Ishikawa (cell line): ENCODE results near the gene WDR70.

ENCODE experiments used
- CEBPB ChIP-seq: IDR thresholded peaks from 2 replicates; pipeline ENCODE4 v1.6.1; 2012
- CREB1 ChIP-seq: IDR thresholded peaks from 2 replicates; pipeline ENCODE4 v1.6.1; 2012; ENCODE audit warnings: low read depth
- EGR1 ChIP-seq: IDR thresholded peaks from 2 replicates; pipeline ENCODE4 v1.6.1; 2012
- EP300 ChIP-seq: IDR thresholded peaks from 2 replicates; pipeline ENCODE4 v1.6.1; 2012; ENCODE audit warnings: borderline replicate concordance
- FOXM1 ChIP-seq: IDR thresholded peaks from 2 replicates; pipeline ENCODE4 v1.6.1; 2012; ENCODE audit warnings: low read depth, borderline replicate concordance
- NFIC ChIP-seq: IDR thresholded peaks from 2 replicates; pipeline ENCODE4 v1.6.1; 2012
- RAD21 ChIP-seq: IDR thresholded peaks from 2 replicates; pipeline ENCODE4 v1.6.1; 2012; ENCODE audit warnings: low read depth
- TAF1 ChIP-seq: IDR thresholded peaks from 2 replicates; pipeline ENCODE4 v1.6.1; 2012; ENCODE audit warnings: low read depth, mild to moderate bottlenecking
- TCF12 ChIP-seq: IDR thresholded peaks from 2 replicates; pipeline ENCODE4 v1.6.1; 2012; ENCODE audit warnings: low read depth
- TEAD4 ChIP-seq: IDR thresholded peaks from 2 replicates; pipeline ENCODE4 v1.6.1; 2012
- YY1 ChIP-seq: IDR thresholded peaks from 2 replicates; pipeline ENCODE4 v1.6.1; 2012; ENCODE audit warnings: low read depth
- ZBTB7A ChIP-seq: IDR thresholded peaks from 2 replicates; pipeline ENCODE4 v1.6.1; 2012; ENCODE audit warnings: low read depth
- TF ChIP-seq, protein P1 (sequence below): IDR thresholded peaks from 2 replicates; pipeline ENCODE4 v1.6.1; 2012
- TF ChIP-seq, protein P2 (sequence below): IDR thresholded peaks from 2 replicates; pipeline ENCODE4 v1.6.1; 2012; ENCODE audit warnings: low read depth, mild to moderate bottlenecking
- TF ChIP-seq, protein P3 (sequence below): IDR thresholded peaks from 2 replicates; pipeline ENCODE4 v1.6.1; 2012

The WDR70 gene

DNA sequence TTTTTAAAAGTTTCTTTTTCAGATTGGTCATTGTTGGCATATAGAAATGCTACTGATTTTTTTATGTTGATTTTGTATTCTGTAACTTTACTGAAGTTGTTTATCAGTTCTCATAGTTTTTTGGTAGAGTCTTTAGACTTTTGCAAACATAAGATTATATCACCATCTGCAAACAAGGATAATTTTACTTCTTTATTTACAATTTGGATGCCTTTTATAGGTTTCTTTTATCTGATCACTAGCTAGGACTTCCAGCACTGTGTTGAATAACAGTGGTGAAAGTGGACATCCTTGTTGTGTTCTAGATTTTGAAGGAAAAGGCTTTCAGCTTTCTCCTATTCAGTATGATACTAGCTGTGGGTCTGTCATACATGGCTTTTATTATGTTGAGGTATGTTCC is 170.3 kb downstream of the WDR70 start:
- TF ChIP-seq RAD21 (no peak), CREB1 (no peak), YY1 (no peak), TEAD4 (no peak), EGR1 (no peak), EP300 (no peak), FOXM1 (no peak), ZBTB7A (no peak)
- TF ChIP-seq, protein P1, sequence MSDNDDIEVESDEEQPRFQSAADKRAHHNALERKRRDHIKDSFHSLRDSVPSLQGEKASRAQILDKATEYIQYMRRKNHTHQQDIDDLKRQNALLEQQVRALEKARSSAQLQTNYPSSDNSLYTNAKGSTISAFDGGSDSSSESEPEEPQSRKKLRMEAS: no peak
- TF ChIP-seq, protein P2, sequence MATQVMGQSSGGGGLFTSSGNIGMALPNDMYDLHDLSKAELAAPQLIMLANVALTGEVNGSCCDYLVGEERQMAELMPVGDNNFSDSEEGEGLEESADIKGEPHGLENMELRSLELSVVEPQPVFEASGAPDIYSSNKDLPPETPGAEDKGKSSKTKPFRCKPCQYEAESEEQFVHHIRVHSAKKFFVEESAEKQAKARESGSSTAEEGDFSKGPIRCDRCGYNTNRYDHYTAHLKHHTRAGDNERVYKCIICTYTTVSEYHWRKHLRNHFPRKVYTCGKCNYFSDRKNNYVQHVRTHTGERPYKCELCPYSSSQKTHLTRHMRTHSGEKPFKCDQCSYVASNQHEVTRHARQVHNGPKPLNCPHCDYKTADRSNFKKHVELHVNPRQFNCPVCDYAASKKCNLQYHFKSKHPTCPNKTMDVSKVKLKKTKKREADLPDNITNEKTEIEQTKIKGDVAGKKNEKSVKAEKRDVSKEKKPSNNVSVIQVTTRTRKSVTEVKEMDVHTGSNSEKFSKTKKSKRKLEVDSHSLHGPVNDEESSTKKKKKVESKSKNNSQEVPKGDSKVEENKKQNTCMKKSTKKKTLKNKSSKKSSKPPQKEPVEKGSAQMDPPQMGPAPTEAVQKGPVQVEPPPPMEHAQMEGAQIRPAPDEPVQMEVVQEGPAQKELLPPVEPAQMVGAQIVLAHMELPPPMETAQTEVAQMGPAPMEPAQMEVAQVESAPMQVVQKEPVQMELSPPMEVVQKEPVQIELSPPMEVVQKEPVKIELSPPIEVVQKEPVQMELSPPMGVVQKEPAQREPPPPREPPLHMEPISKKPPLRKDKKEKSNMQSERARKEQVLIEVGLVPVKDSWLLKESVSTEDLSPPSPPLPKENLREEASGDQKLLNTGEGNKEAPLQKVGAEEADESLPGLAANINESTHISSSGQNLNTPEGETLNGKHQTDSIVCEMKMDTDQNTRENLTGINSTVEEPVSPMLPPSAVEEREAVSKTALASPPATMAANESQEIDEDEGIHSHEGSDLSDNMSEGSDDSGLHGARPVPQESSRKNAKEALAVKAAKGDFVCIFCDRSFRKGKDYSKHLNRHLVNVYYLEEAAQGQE: no peak

DNA sequence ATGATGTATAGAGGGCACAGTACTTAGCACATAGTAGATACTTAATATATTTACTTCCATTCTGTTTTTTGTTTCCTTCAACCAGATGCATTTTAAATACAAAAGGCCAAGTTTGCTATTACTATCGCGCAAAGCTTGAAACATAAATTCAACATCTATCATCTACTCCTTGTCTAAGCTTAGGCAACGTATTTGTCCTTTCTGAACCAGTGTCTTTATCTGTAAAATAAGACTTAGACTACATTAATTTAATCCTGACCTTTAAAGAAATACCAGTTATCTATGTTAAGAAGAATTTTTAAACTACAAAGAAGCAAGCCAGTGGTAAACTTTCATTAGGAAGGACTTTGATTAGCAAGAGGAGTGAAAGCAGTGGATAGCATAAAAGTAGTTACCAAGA is 173.0 kb downstream of the WDR70 start:
- no peak for TF ChIP-seq EP300
- no peak for TF ChIP-seq TEAD4
- TF ChIP-seq, protein P1: no peak
- TF ChIP-seq CEBPB: no peak
- no peak for TF ChIP-seq EGR1
- TF ChIP-seq NFIC: no peak
- TF ChIP-seq, protein P2: no peak
- TF ChIP-seq ZBTB7A: no peak
- TF ChIP-seq YY1: no peak
- no peak for TF ChIP-seq RAD21
- TF ChIP-seq TCF12: no peak
- no peak for TF ChIP-seq FOXM1
- no peak for TF ChIP-seq CREB1
- no peak for TF ChIP-seq TAF1
- TF ChIP-seq, protein P3, sequence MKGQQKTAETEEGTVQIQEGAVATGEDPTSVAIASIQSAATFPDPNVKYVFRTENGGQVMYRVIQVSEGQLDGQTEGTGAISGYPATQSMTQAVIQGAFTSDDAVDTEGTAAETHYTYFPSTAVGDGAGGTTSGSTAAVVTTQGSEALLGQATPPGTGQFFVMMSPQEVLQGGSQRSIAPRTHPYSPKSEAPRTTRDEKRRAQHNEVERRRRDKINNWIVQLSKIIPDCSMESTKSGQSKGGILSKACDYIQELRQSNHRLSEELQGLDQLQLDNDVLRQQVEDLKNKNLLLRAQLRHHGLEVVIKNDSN: no peak

DNA sequence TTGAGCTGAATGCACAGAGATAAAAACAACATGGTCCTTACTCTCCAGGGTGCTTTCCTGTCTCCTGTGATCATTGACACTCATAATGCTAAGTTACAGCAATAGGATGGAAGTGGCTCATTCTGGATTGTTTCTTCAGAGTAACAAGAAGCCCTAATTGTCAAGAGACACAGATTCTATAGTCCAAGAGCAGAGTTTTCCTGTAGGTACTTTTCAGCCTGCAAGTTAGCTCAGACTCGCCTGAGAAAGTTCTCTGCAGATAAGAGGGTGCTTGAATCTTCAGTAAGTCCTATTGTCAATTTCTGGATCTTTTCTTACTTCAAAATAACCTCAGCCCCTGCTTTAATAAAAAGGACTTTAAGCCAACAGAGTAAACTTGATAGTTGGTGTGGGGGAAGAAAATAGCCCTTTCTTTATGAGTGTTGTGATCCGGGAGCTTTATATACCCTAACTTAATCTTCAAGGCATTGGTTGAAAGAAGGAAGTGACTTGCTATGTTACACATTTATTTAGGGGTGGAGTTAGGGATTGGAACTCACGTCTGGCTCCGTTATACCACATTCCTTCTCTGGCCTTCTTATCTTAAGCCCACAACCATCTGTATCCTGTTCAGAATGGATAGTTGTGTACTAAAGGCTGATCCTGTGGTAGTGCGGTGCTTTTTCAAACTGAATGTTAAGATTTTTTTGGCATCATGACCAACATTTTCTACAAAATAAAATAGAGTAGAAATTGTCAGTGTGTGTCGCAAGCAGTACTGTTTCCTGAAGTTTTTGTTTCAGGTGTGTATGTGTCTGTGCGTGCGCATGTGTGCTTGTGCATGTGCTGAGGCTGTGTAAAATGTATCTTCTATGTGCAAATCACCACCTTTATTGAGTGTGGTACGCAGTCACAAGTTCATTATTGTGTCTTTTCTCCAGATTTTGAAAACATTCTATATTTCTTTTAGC is 173.9 kb downstream of the WDR70 start:
- TF ChIP-seq EP300 (no peak), EGR1 (no peak), TAF1 (no peak), FOXM1 (no peak), TEAD4 (no peak), NFIC (no peak), CREB1 (no peak)
- TF ChIP-seq, protein P2: no peak
- TF ChIP-seq, protein P3: no peak

DNA sequence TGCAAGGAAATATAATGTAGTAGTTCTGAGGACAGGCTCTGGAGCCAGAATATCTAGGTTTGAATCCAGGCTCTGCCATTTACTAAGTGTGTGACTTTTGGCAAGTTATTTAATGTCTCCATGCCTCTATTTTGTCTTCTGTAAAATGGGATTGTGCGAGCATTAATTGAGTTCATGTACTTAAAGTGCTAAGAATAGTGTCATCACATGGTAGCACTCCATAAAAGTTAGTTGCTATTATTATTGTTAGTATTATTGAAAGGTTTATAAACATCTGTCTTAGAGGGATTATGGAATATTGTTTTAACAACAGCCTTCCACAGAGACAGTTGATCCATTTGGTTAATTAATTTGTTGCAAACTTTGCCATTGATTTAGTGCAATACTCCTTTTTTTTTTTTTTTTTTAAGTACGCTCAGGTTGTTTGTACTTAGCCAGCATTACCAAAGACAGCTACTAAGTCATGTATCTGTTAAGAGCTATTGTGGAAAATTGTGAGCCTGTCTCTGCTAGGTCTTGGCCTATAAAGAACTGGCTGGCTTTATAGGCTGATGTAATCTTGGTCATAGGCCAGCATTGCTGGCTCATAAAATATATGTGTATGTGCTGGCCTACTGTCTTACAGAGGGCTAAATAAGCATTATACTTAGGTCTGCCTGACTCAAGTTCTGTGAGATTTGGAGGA is 174.7 kb downstream of the WDR70 start:
- TF ChIP-seq TAF1: no peak
- no peak for TF ChIP-seq YY1
- no peak for TF ChIP-seq FOXM1
- TF ChIP-seq EGR1: no peak
- TF ChIP-seq ZBTB7A: no peak
- no peak for TF ChIP-seq EP300
- no peak for TF ChIP-seq RAD21
- no peak for TF ChIP-seq TEAD4
- TF ChIP-seq, protein P3: no peak
- no peak for TF ChIP-seq CREB1
- TF ChIP-seq, protein P1: no peak
- no peak for TF ChIP-seq TCF12
- TF ChIP-seq, protein P2: no peak
- no peak for TF ChIP-seq CEBPB
- no peak for TF ChIP-seq NFIC
